HepG2 (cell line): ENCODE results near the gene ANKRD22. TPM values are rescaled to one million over a fixed set of nuclear protein-coding genes. Genes with fewer than 3 reads are reported as not detected.

Experiments
- CENPBD1 ChIP-seq: sonication (generic); formaldehyde crosslinking; IDR thresholded peaks from 2 replicates; pipeline ENCODE4 v1.8.0; 2022; ENCODE audit warnings: missing genetic modification reagents, low read depth, mild to moderate bottlenecking, borderline replicate concordance
- DDIT3 ChIP-seq: sonication (generic); formaldehyde crosslinking; IDR thresholded peaks from 2 replicates; pipeline ENCODE4 v1.4.0; 2020; ENCODE audit warnings: mild to moderate bottlenecking, missing genetic modification reagents
- ELK4 ChIP-seq: sonication (generic); formaldehyde crosslinking; IDR thresholded peaks from 2 replicates; pipeline ENCODE4 v1.9.0; 2021; ENCODE audit warnings: missing genetic modification reagents, borderline replicate concordance
- ETS1 ChIP-seq: sonication (generic); formaldehyde crosslinking; IDR thresholded peaks from 2 replicates; pipeline ENCODE4 v1.4.0; 2020; ENCODE audit warnings: missing genetic modification reagents
- FOXA1 ChIP-seq, 2 experiments: fragments of 450-650 bp in 1 of 2; sonication (generic) in 1 of 2; formaldehyde crosslinking in 1 of 2; IDR thresholded peaks; 2 replicates each; pipeline versions ENCODE4 v1.4.0 to v1.6.1; 2016 to 2020; ENCODE audit warnings: missing genetic modification reagents in 1 of 2
- GLMP ChIP-seq: sonication (generic); formaldehyde crosslinking; IDR thresholded peaks from 2 replicates; pipeline ENCODE4 v1.9.0; 2021; ENCODE audit warnings: missing genetic modification reagents, mild to moderate bottlenecking, borderline replicate concordance
- KLF11 ChIP-seq: IDR thresholded peaks from 2 replicates; pipeline ENCODE4 v1.6.1; 2016; ENCODE audit warnings: missing compliant biosample characterization
- NCOA1 ChIP-seq: sonication (generic); formaldehyde crosslinking; IDR thresholded peaks from 2 replicates; pipeline ENCODE4 v1.9.0; 2021; ENCODE audit warnings: missing genetic modification reagents
- PITX1 ChIP-seq: sonication (generic); formaldehyde crosslinking; IDR thresholded peaks from 2 replicates; pipeline ENCODE4 v1.5.1; 2020; ENCODE audit warnings: mild to moderate bottlenecking, missing genetic modification reagents
- RBFOX2 ChIP-seq: fragments of 200-400 bp; formaldehyde crosslinking; IDR thresholded peaks from 2 replicates; pipeline ENCODE4 v1.6.1; 2017; ENCODE audit warnings: low read depth, mild to moderate bottlenecking, low read length
- SMAD1 ChIP-seq: sonication (generic); formaldehyde crosslinking; IDR thresholded peaks from 2 replicates; pipeline ENCODE4 v1.4.0; 2020; ENCODE audit warnings: missing genetic modification reagents, low read depth, mild to moderate bottlenecking, borderline replicate concordance
- ZBTB33 ChIP-seq: sonication (generic); formaldehyde crosslinking; IDR thresholded peaks from 2 replicates; pipeline ENCODE4 v1.4.0; 2020; ENCODE audit warnings: missing genetic modification reagents
- ZBTB7A ChIP-seq: sonication (generic); formaldehyde crosslinking; IDR thresholded peaks from 2 replicates; pipeline ENCODE4 v1.8.0; 2022; ENCODE audit warnings: mild to moderate bottlenecking, missing genetic modification reagents
- ZC3H4 ChIP-seq: sonication (generic); formaldehyde crosslinking; IDR thresholded peaks from 2 replicates; pipeline ENCODE4 v1.4.0; 2020; ENCODE audit warnings: missing genetic modification reagents, borderline replicate concordance
- ZFP36L1 ChIP-seq: sonication (generic); formaldehyde crosslinking; IDR thresholded peaks from 2 replicates; pipeline ENCODE4 v1.8.0; 2022; ENCODE audit warnings: mild to moderate bottlenecking, missing genetic modification reagents, moderate library complexity
- ZNF44 ChIP-seq: sonication (generic); formaldehyde crosslinking; IDR thresholded peaks from 2 replicates; pipeline ENCODE4 v1.5.1; 2020; ENCODE audit warnings: mild to moderate bottlenecking, missing genetic modification reagents
- ZNF451 ChIP-seq: sonication (generic); formaldehyde crosslinking; IDR thresholded peaks from 2 replicates; pipeline ENCODE4 v1.5.0; 2020; ENCODE audit warnings: mild to moderate bottlenecking, missing genetic modification reagents
- ZNF460 ChIP-seq: sonication (generic); formaldehyde crosslinking; IDR thresholded peaks from 2 replicates; pipeline ENCODE4 v1.5.1; 2020; ENCODE audit warnings: missing genetic modification reagents, mild to moderate bottlenecking, borderline replicate concordance
- ZNF572 ChIP-seq: sonication (generic); formaldehyde crosslinking; IDR thresholded peaks from 2 replicates; pipeline ENCODE4 v1.5.1; 2020; ENCODE audit warnings: mild to moderate bottlenecking, missing genetic modification reagents
- ZNF616 ChIP-seq: sonication (generic); formaldehyde crosslinking; IDR thresholded peaks from 2 replicates; pipeline ENCODE4 v1.5.0; 2020; ENCODE audit warnings: low read depth, mild to moderate bottlenecking, missing genetic modification reagents
- ZNF691 ChIP-seq: sonication (generic); formaldehyde crosslinking; IDR thresholded peaks from 2 replicates; pipeline ENCODE4 v1.4.0; 2020; ENCODE audit warnings: missing genetic modification reagents, low read depth, mild to moderate bottlenecking, borderline replicate concordance
- ZSCAN25 ChIP-seq: sonication (generic); formaldehyde crosslinking; IDR thresholded peaks from 2 replicates; pipeline ENCODE4 v1.8.0; 2022; ENCODE audit warnings: mild to moderate bottlenecking, missing genetic modification reagents
- polyA plus RNA-seq, 8 experiments: library from polyadenylated mRNA; depleted of rRNA in 3 of 8; stranded (reverse) in 7 of 8; unstranded in 1 of 8; fragments of >200 nt; fragmentation: Illumina TruSeq in 4 of 8; extraction: Trizol in 4 of 8; gene quantifications; 2 replicates each; pipeline versions ENCODE4 v1.2.1 to v1.2.3, GENCODE V29; 2011 to 2016; ENCODE audit warnings: low read depth in 4 of 8, missing spikeins in 1 of 8, mixed read lengths in 1 of 8; ENCODE audit not compliant: insufficient read depth in 1 of 8
- total RNA-seq, 5 experiments: library from RNA; depleted of rRNA; stranded (reverse); fragments of >200 nt; fragmentation: Illumina TruSeq; extraction: Trizol; gene quantifications; 2 replicates each; pipeline ENCODE4 v1.2.3, GENCODE V29; 2016; ENCODE audit warnings: low read depth in 1 of 5

Gene ANKRD22
- total and polyA plus RNA-seq, 2 of the 13 experiments (the other 11 are each of a cell fraction or from before 2014, with no cell fraction given) = not detected

- TF ChIP-seq ZNF691 = no peak; the same call in 1 of the 2 replicates
- TF ChIP-seq ETS1 = no peak
- peak; percentile 93 for TF ChIP-seq ZSCAN25 (CRISPR knock-in tag)
- no peak for TF ChIP-seq ZBTB33 (CRISPR knock-in tag)
- TF ChIP-seq ELK4 = no peak
- no peak for TF ChIP-seq SMAD1 (CRISPR knock-in tag)
- no peak for TF ChIP-seq GLMP (CRISPR knock-in tag)
- TF ChIP-seq ZNF44 (CRISPR knock-in tag) = no peak
- no peak for TF ChIP-seq DDIT3 (CRISPR knock-in tag)
- TF ChIP-seq KLF11 (CRISPR knock-in tag) = no peak
- no peak for TF ChIP-seq CENPBD1 (CRISPR knock-in tag)
- 0 out of 2 replicates have a peak, but pooled peaks have one; percentile 52 for TF ChIP-seq ZNF616 (CRISPR knock-in tag)
- no peak for TF ChIP-seq FOXA1 (IDR thresholded peaks at IDR 0.05)
- TF ChIP-seq FOXA1 (CRISPR knock-in tag; IDR thresholded peaks at IDR 0.05) = no peak
- no peak for TF ChIP-seq ZNF572 (CRISPR knock-in tag)
- no peak for TF ChIP-seq ZNF460 (CRISPR knock-in tag)
- 0 out of 2 replicates have a peak, but pooled peaks have one; percentile 18 for TF ChIP-seq PITX1 (CRISPR knock-in tag)
- no peak for TF ChIP-seq ZC3H4 (CRISPR knock-in tag)
- peak; percentile 63; the same call in 1 of the 2 replicates for TF ChIP-seq NCOA1 (CRISPR knock-in tag)
- TF ChIP-seq ZBTB7A = no peak
- TF ChIP-seq ZFP36L1 (CRISPR knock-in tag) = no peak
- peak; percentile 80 for TF ChIP-seq ZNF451 (CRISPR knock-in tag)
- TF ChIP-seq RBFOX2 = peak; percentile 94
Measured at GRCh38 chr10:88880282-88881076, 28.8 kb upstream of the ANKRD22 start (continued).
